PC-9 (cell line): Measurements from ENCODE around the gene FNDC10. TPM values are rescaled to one million over a fixed set of nuclear protein-coding genes. Genes with fewer than 3 reads are reported as not detected.

Experiments
- BruUV-seq: library from RNA; stranded (reverse); fragments of 400-500 nt; replicated peaks from 2 replicates; lab custom pipeline; 2021; lab: Mats Ljungman, UMichigan
- CTCF ChIA-PET: fragments of 300-600 bp; sonication (Branson Sonifier 250); formaldehyde crosslinking; loops from one replicate; lab custom pipeline; 2022; ENCODE audit warnings: antibody characterized with exemption; lab: Charles Lee
- POLR2A ChIA-PET: fragments of 300-600 bp; sonication (Branson Sonifier 250); formaldehyde crosslinking; loops from one replicate; lab custom pipeline; 2022; ENCODE audit warnings: antibody characterized with exemption; ENCODE audit not compliant: unreplicated experiment; lab: Charles Lee
- DNase-seq, 2 experiments: peaks; one replicate each; pipeline versions ENCODE4 v3.0.0 to v3.0.0-alpha.2; 2015 to 2022; ENCODE audit warnings: mixed read lengths in 1 of 2
- H2AFZ ChIP-seq: fragments of 200-600 bp; sonication (generic); 2 replicates; pipeline ENCODE4 v1.8.1; 2017; ENCODE audit warnings: antibody characterized with exemption
- H3F3A ChIP-seq: fragments of 200-600 bp; sonication (generic); 2 replicates; pipeline ENCODE4 v1.8.1; 2017; ENCODE audit warnings: antibody characterized with exemption, mild to moderate bottlenecking, low read depth; ENCODE audit not compliant: insufficient read depth
- H3K27ac ChIP-seq: fragments of 200-600 bp; sonication (generic); 2 replicates; pipeline ENCODE4 v1.6.1; 2016; ENCODE audit warnings: mixed run types
- H3K27me3 ChIP-seq: fragments of 200-600 bp; sonication (generic); 2 replicates; pipeline ENCODE4 v1.6.1; 2016; ENCODE audit warnings: low read depth, mixed run types; ENCODE audit not compliant: insufficient read depth
- H3K36me3 ChIP-seq: fragments of 200-600 bp; sonication (generic); 2 replicates; pipeline ENCODE4 v1.6.1; 2016; ENCODE audit warnings: low read depth, mixed run types
- H3K4me1 ChIP-seq: fragments of 200-600 bp; sonication (generic); replicated peaks from 2 replicates; pipeline ENCODE4 v1.6.1; 2016; ENCODE audit warnings: mixed run types; ENCODE audit not compliant: insufficient read depth
- H3K4me2 ChIP-seq: fragments of 200-600 bp; sonication (generic); 2 replicates; pipeline ENCODE4 v1.6.1; 2017; ENCODE audit warnings: mixed run types
- H3K4me3 ChIP-seq: fragments of 200-600 bp; sonication (generic); 2 replicates; pipeline ENCODE4 v1.6.1; 2016; ENCODE audit warnings: mixed run types
- H3K79me2 ChIP-seq: fragments of 200-600 bp; sonication (generic); 2 replicates; pipeline ENCODE4 v1.6.1; 2017; ENCODE audit warnings: low read depth, mixed run types
- H3K9me2 ChIP-seq: fragments of 200-600 bp; sonication (generic); 2 replicates; pipeline ENCODE4 v1.8.1; 2017; ENCODE audit warnings: mild to moderate bottlenecking; ENCODE audit not compliant: insufficient read depth
- H3K9me3 ChIP-seq: fragments of 200-600 bp; sonication (generic); 2 replicates; pipeline ENCODE4 v1.8.1; 2016; ENCODE audit warnings: low read depth; ENCODE audit not compliant: insufficient read depth
- H4K20me1 ChIP-seq: fragments of 200-600 bp; sonication (generic); 2 replicates; pipeline ENCODE4 v1.8.1; 2017; ENCODE audit not compliant: insufficient read depth
- CTCF ChIP-seq: fragments of 200-600 bp; sonication (generic); conservative IDR thresholded peaks from 2 replicates; pipeline ENCODE4 v1.6.1; 2017; ENCODE audit warnings: mixed run types, antibody characterized with exemption, mild to moderate bottlenecking, moderate library complexity
- EZH2 ChIP-seq: fragments of 200-600 bp; sonication (generic); IDR thresholded peaks from 2 replicates; pipeline ENCODE4 v1.8.0; 2017; ENCODE audit warnings: antibody characterized with exemption, low read depth
- intact Hi-C: fragments of 100-400 bp; cut with micrococcal nuclease; formaldehyde crosslinking; loops from one replicate; pipeline ENCODE4 v1.10.0; 2022; ENCODE audit not compliant: unreplicated experiment
- total RNA-seq: library from RNA; stranded (reverse); gene quantifications from 2 replicates; pipeline ENCODE4 v1.2.3, GENCODE V29; 2021

Gene FNDC10
- total RNA-seq, 1 experiment from 2014 or later = 5.4 TPM

- TF ChIP-seq CTCF (no peak), EZH2 (no peak)
- peaks cover 11% of the 10 kb centered on the region; the same call in 1 of the 2 replicates for H3F3A ChIP-seq
- H4K20me1 ChIP-seq = no peaks in the 10 kb centered on the region
- no peaks in the 10 kb centered on the region for H3K79me2 ChIP-seq
- peaks cover 18% of the 10 kb centered on the region; the same call in 1 of the 2 replicates for H3K27me3 ChIP-seq
- ChIA-PET POLR2A (no interaction called here), CTCF (no interaction called here)
- no peak overlapping the region for H3K27ac ChIP-seq
- H3K4me1 ChIP-seq = no peaks in the 10 kb centered on the region
- intact Hi-C loops = no loop called here
- no TSS peak for BruUV-seq
- DNase-seq = no peak
- H3K9me3 ChIP-seq = no peaks in the 10 kb centered on the region
- H3K9me2 ChIP-seq = no peaks in the 10 kb centered on the region
- H3K4me3 ChIP-seq = no peak overlapping the region
- H3K4me2 ChIP-seq = no peak overlapping the region
- H2AFZ ChIP-seq = no peak overlapping the region
- no peaks in the 10 kb centered on the region for H3K36me3 ChIP-seq
Measured at GRCh38 chr1:1599030-1599934, 653 bp downstream of the FNDC10 start.

GRCh38 chr1:1598720-1599029, 1.3 kb downstream of the FNDC10 start:
- peaks cover 18% of the 10 kb centered on the region; the same call in 1 of the 2 replicates for H3K27me3 ChIP-seq
- H3K9me3 ChIP-seq = no peaks in the 10 kb centered on the region
- no peaks in the 10 kb centered on the region for H3K4me1 ChIP-seq
- H3K9me2 ChIP-seq = no peaks in the 10 kb centered on the region
- TF ChIP-seq EZH2 = no peak
- no peak for TF ChIP-seq CTCF
- DNase-seq = no peak
- no peak overlapping the region for H3K4me2 ChIP-seq
- BruUV-seq = no TSS peak
- ChIA-PET CTCF (no interaction called here), POLR2A (no interaction called here)
- H3K36me3 ChIP-seq = no peaks in the 10 kb centered on the region
- peaks cover 11% of the 10 kb centered on the region; the same call in 1 of the 2 replicates for H3F3A ChIP-seq
- H4K20me1 ChIP-seq = no peaks in the 10 kb centered on the region
- no peaks in the 10 kb centered on the region for H3K79me2 ChIP-seq
- no peak overlapping the region for H2AFZ ChIP-seq
- H3K4me3 ChIP-seq = no peak overlapping the region
- no peak overlapping the region for H3K27ac ChIP-seq
- intact Hi-C loops = no loop called here

- no peak overlapping the region for H2AFZ ChIP-seq
- no peak overlapping the region for H3K4me2 ChIP-seq
- H3K4me3 ChIP-seq = no peak overlapping the region
- intact Hi-C loops = no loop called here
- H3K27ac ChIP-seq = no peak overlapping the region
- peaks cover 11% of the 10 kb centered on the region; the same call in 1 of the 2 replicates for H3F3A ChIP-seq
- no TSS peak for BruUV-seq
- H4K20me1 ChIP-seq = no peaks in the 10 kb centered on the region
- H3K79me2 ChIP-seq = no peaks in the 10 kb centered on the region
- TF ChIP-seq CTCF (no peak; the same call in 1 of the 2 replicates), EZH2 (no peak)
- DNase-seq = no peak
- ChIA-PET POLR2A (no interaction called here), CTCF (no interaction called here)
- H3K36me3 ChIP-seq = no peaks in the 10 kb centered on the region
- no peaks in the 10 kb centered on the region for H3K4me1 ChIP-seq
- H3K27me3 ChIP-seq = peaks cover 18% of the 10 kb centered on the region; the same call in 1 of the 2 replicates
- H3K9me2 ChIP-seq = no peaks in the 10 kb centered on the region
- H3K9me3 ChIP-seq = no peaks in the 10 kb centered on the region
Measured at GRCh38 chr1:1598051-1598719, 1.8 kb downstream of the FNDC10 start.
